Fibroblast of mammary gland (primary cell): ENCODE measurements around the gene MFAP4.

Experiments used
- DNase-seq: peaks from one replicate; pipeline ENCODE4 v3.0.0-alpha.2; 2010; ENCODE audit warnings: low read depth
- H3K4me3 ChIP-seq: 2 replicates; pipeline ENCODE4 v1.5.1; 2011; ENCODE audit warnings: low read depth, mild to moderate bottlenecking, low read length, moderate library complexity; ENCODE audit not compliant: control insufficient read depth
- CTCF ChIP-seq: conservative IDR thresholded peaks from 2 replicates; pipeline ENCODE4 v1.5.1; 2011; ENCODE audit warnings: low read depth, low read length, inconsistent platforms; ENCODE audit not compliant: control insufficient read depth, insufficient read depth

MFAP4 gene

GRCh38 chr17:19339341-19339815, 47.6 kb downstream of the MFAP4 start:
- no peak overlapping the region for H3K4me3 ChIP-seq
- TF ChIP-seq CTCF: no peak
- no peak for DNase-seq

GRCh38 chr17:19338031-19338990, 48.7 kb downstream of the MFAP4 start:
- DNase-seq: peak; percentile 45
- H3K4me3 ChIP-seq: no peak overlapping the region
- TF ChIP-seq CTCF: peak; percentile 46

- H3K4me3 ChIP-seq: no peak overlapping the region
- TF ChIP-seq CTCF: no peak
- DNase-seq: no peak
These were observed 49.3 kb downstream of the MFAP4 start for GRCh38 chr17:19337712-19338023.

GRCh38 chr17:19336938-19337711, 49.9 kb downstream of the MFAP4 start:
- DNase-seq: no peak
- TF ChIP-seq CTCF: no peak
- H3K4me3 ChIP-seq: no peak overlapping the region

- DNase-seq: no peak
- no peak for TF ChIP-seq CTCF
- H3K4me3 ChIP-seq: no peak overlapping the region
These were observed 50.9 kb downstream of the MFAP4 start for GRCh38 chr17:19335951-19336631.

GRCh38 chr17:19334331-19334730, 52.7 kb downstream of the MFAP4 start:
- H3K4me3 ChIP-seq: no peak overlapping the region
- DNase-seq: no peak
- no peak for TF ChIP-seq CTCF
